GM19240 (cell line): ENCODE data around the gene MAJIN.

ENCODE experiments used
- DNase-seq: peaks from one replicate; pipeline ENCODE4 v3.0.0; 2011; ENCODE audit warnings: low spot score; ENCODE audit not compliant: insufficient read length

Gene MAJIN

DNA sequence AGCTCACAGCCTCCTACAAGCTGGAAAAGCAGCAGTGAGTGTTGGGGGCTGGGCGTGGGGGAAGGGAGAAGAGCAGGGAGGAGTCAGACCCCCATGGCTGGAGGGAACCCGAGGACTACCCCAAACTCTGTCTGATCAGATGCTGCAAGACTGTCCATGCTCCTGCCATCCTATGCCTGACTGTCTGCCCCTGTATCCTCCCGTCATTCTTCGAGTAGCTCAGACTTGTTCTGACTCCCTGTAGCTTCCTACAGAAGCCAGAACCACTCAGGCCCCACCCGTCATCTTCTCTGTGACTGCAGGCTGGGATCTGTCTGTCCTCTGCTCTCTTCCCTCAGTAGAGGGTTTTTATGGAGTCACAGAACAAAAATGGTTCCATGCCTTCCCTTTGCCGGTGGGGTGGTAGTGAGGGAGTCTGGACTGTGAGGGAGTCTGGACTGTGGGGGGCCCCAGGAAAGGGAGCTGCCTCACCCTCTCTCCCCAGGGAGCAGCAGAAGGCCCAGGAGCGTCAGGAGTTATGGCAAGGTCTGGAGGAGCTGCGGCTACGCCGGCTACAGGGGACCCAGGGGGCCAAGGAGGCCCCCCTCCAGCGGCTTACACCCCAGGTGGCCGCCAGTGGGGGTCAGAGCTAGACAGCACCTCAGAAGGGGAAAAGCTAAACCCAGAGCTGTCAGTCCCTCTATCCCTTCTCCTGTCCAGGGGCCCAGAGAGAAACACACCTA lies 38.5 kb downstream of the MAJIN start:
- DNase-seq: no peak

DNA sequence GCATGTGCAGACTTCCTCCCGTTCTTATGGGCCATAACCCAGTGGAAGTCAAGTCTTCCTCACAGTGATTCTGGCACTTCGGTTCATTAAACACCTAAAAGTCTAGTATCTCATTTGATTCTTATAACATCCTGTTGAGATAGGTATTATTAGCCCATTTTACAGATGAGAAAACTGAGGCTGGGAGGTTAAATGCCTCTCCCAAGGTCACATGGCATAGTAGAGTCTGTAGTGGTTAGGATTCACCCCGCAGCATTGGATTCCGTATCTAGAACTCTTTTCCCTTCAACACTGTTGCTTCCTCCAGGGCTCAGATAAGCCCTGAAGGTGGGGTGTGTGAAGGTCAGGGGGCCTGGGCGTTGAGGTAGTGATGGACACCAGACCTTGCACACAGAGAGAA lies 39.6 kb downstream of the MAJIN start:
- DNase-seq: no peak

DNA sequence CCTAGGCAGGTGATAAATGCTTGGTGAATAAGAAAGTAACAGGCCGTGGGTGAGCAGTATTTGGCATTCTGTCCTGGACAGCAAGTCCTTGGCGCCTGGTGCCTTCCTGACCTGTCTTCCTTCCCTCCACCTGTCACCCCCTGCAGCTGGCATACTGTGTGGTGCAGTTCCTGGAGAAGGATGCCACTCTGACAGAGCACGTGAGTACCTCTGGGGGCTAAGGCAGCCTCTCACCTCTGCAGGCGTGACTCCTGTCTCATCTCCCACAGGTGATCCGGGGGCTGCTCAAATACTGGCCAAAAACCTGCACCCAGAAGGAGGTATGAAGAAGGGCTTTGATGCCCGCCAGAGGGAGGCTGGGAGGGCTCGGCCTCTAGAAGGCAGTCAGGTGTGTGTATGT lies 40.6 kb downstream of the MAJIN start:
- DNase-seq: no peak

DNA sequence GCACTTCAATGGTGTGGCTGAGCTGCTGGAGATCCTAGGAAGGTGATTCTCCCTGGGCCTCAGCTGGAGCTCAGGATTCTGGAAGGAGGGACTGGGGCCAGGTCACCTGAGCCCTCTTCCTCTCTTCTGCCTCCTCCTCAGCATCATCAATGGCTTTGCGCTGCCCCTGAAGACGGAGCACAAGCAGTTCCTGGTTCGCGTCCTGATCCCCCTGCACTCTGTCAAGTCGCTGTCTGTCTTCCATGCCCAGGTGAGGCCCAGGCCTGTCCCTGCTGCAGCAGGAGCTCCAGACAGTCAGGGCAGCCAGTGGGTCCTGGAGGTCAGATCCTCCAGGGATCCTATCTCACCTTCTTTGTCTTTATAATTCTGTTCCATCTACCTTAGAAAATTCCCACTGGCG lies 41.6 kb downstream of the MAJIN start:
- no peak for DNase-seq

DNA sequence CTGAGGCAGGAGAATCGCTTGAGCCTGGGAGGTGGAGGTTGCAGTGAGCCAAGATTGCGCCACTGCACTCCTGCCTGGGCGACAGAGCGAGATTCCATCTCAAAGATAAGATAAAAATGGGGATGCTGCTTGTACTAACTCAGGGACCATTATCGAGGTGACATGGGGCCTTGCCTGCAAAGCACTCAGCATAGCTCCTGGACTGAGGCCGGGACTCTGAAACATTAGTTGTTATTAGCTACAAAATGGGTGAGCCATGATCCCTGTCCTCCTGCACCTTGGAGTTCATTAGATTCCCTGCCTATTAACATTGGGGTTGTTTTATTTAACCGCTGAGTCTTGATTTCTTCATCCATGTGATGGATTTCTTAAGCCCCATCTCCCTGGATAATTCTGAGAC lies 42.3 kb downstream of the MAJIN start:
- no peak for DNase-seq

DNA sequence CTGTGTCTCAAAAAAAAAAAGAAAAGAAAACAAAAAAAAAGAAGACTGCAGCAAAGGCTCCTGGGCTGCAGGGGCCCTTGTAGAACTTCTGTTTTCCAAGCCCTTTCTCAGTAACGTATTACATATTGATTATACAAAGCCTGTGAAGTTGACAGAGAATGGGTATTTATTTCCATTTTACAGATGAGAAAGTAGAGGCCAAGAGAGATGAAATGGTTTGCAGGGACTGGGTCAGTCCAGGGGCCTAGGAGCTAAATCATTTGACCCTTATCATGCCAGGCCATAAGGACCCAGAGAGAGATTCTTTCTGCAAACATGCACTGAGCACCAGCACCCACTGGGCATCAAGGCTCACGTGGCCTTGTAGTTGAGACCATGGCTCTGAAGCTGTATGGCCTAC lies 43.0 kb downstream of the MAJIN start:
- DNase-seq: no peak

DNA sequence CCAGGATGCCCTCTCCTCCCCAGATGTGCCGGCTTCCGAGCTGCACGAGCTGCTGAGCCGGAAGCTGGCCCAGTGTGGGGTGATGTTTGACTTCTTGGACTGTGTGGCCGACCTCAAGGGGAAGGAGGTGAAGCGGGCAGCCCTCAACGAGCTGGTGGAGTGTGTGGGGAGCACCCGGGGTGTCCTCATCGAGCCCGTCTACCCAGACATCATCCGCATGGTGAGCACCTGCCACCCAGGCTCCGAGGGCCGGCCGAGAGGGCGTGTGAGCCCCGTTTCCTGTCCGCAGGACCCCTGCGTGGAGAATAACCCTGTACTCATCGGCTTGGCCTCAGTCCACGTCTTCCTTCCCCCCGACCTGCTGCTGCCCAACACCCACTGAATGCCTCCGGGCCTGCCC lies 45.2 kb downstream of the MAJIN start:
- no peak for DNase-seq

DNA sequence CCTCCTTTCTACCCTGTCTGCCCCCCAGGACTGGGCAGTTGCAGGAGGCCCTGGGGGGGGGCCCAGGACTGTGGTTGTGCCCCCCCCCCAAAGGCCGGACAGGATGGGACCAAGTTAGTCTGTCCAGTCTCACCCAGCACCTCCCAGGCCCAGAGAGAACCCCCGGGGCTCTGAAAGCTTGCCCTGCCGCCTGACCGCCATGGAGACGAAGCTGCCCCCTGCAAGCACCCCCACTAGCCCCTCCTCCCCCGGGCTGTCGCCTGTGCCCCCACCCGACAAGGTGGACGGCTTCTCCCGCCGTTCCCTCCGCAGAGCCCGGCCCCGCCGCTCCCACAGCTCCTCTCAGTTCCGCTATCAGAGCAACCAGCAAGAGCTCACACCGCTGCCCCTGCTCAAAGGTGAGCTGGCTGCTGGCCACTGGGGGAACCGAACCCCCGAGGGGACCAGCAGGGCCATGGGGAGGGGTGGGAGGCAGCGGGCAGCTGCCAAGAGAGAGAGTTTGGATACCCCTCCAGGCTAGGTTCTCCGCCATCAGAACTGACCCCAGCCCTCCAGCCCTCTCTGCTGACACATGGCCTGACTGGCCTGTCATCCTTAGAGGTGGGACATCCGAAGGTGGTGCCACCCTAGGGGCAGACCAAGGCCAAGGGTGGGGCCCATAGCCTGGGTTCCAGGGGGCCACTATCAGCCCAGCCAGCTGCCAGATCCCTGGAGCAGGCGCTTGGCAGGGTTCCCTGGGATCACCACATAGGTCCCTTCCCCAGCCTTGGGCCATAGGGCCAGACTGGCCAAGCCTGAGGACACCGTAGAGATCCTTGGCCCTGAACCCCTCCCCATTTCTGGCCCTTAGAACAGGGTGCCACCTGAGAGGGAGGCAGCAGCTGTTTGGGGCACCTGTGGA lies 46.1 kb downstream of the MAJIN start:
- no peak for DNase-seq

DNA sequence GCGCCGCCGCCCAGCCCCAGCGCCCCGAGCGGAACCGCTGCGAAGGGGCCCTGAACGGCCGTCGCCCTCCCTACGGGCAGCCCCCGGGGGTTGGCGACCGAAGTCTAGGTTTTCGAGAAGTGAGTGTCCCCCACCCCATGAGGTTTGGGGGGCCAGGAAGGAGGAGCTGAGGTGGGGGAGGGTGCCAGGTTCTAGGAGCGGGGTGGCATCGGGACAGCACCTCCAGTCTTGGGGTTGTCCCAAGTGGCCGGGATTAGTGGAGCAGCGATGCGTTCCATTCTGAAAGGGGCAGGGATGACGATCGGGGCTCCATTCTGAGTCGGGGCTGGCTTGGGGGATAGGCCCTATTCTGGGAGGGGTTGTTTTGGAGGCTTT lies 47.0 kb downstream of the MAJIN start:
- DNase-seq: no peak

DNA sequence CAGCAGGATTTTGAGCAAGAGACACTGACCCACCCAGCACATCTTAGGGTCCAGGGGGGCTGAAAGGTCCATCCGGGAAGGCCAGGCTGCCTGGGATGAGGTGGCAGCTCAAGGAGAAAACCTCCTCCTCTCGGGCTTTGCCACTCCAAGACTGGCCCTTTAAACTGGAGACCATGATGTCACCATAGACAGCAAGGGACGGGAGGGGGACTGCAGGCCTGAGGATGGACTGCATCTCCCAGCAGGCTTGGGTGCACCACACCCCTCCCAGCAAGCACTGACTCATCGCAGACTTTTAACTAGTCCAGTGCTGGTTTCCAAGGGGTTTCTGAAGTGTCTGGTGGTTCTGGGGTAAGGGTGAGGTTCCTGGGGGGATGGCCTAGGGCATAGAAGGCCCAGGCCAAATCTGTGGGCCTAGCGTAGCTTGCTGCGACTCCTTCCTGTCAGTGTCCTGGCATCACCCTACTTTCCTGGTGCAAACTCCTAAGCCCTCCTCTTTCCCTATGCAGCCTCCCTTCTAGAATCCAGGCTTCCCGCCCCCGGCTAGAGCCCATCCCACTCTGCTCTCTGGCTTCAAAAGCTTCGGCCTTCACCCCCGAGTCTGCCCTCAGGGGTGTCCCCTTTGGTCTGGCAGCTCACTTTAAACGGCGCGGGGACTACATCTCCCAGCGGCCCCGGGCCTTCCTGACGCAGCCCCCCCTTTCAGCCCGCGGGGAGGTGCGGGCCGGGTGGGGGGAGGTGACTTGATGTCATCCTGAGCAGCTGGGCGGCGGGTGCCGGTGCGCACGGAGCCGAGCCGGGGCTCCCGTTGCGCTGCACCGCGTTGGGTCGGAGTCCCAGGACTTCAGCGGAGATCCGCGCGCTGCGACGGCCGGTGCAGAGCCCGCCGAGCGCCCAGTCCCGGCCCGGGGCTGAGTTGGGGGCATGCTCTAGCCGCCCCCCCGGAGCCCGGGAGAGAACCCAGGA lies 47.7 kb downstream of the MAJIN start, which contains the start of gene PPP2R5B:
PPP2R5B (plus strand) TSS at position 746 of the 966 bp plus-strand sequence. CDS start 1,046 bp downstream, outside the sequence.
- DNase-seq: peak; percentile 84

DNA sequence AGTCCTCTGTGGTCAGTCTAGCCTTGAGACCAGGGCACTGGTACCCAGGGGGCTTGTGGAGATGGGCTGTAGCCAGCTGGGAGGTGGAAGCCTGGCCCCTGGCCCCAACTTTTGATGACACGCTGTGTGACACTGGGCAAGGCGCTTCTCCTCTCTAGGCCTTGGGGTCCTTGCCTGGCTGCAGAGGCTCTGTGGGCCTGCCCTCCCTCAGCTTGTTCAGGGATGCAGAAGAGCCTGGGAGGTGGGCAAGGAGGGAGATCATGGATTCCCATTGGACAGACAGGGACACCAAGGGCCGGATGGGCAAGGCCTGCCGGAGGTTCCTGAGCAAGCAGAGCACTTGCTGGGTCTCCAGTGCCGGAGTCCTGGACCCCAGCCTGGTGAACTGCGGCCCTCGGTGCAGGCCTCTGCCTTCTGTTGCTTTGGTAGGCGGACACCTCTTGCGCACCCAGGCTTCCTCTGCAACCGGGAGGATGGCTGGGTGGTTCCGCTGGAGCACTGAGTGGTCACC lies 48.7 kb downstream of the MAJIN start:
- no peak for DNase-seq

DNA sequence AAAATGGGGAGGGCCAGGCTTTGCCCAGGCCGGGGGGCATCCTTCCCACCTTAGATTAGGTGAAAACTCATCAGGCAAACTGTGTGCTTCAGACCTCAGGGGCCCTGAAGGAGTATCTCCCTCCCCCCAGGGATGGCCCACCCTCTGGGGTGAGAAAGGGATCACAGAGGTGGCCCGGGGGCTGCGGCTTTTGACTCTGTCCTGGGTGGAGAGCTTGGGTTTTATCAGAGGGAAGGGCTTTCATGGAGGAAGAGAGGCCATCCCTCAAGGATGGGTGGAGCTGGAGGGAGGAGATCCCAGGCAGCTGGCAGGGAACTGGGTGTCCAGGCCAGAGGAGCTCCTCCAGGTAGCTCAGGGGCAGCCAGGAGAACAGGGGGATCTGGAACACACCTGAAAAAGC lies 50.5 kb downstream of the MAJIN start:
- no peak for DNase-seq

DNA sequence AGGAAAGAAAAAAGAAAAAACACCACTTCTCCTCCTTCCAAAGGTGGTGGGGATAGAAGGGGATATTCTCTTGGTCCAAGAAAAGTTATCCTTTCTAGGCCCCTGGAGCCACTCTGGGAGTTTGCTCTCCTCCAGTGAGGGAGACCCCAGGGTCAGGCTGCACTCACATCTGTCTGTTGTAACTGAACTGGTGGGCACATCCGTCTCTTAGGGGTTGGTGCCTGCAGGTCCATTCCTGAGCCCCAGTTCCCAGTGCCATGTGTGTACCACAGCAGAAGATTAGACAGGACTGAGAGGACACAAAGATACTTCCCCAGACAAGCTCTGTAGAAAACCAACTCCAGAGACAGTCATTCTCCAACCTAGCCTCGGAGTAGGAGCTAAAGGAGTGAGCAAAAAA lies 51.8 kb downstream of the MAJIN start:
- no peak for DNase-seq

DNA sequence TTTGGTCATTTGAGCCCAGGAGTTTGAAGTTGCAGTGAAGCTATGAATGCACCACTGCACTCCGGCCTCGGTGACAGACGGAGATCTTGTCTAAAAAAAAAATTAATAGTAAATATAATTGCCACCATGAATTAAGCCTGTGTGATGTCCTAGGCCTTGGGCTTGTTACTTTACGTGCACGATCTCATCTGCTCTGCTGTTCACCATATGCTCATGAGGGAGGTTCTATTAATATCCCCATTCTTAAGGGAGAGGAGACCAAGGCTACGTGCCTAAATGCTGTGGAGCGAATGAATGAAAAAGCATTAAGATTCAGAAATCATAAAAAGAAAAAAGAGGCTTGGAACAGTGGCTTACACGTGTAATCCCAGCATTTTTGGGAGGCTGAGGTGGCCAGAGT lies 52.3 kb downstream of the MAJIN start:
- no peak for DNase-seq

DNA sequence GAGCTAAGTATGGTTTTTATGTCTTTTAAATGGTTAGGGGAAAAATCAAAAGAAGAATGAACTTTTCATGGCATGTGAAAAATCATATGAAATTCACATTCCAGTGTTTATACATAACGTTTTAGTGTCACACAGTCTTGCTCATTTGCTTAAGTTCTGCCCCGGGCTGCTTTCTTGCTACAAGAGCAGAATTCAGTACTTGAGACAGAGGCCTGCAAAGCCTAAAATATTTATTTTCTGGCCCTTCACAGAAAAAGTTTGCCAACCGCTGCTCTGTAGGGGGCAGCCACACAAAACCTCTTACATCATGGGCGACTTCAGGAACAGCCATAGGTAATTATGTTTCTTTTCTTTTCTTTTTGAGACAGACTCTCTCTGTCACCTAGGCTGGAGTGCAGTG lies 53.9 kb downstream of the MAJIN start:
- DNase-seq: no peak

DNA sequence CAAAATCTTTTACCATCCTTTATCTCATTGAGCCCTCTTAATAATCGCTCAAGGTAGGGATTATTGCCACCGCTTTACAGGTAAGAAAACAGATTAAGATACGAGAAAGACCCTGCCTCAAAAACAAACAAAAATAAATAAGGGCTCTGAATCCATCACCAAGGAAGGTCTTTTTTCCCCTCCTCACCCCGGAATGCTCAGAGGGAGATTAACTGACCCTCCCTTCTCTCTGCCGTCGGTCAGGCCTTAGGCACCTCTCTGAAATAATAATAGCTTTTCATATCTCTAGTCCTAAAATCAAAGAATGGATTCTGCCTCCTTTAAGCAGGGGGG lies 54.3 kb downstream of the MAJIN start:
- DNase-seq: no peak

DNA sequence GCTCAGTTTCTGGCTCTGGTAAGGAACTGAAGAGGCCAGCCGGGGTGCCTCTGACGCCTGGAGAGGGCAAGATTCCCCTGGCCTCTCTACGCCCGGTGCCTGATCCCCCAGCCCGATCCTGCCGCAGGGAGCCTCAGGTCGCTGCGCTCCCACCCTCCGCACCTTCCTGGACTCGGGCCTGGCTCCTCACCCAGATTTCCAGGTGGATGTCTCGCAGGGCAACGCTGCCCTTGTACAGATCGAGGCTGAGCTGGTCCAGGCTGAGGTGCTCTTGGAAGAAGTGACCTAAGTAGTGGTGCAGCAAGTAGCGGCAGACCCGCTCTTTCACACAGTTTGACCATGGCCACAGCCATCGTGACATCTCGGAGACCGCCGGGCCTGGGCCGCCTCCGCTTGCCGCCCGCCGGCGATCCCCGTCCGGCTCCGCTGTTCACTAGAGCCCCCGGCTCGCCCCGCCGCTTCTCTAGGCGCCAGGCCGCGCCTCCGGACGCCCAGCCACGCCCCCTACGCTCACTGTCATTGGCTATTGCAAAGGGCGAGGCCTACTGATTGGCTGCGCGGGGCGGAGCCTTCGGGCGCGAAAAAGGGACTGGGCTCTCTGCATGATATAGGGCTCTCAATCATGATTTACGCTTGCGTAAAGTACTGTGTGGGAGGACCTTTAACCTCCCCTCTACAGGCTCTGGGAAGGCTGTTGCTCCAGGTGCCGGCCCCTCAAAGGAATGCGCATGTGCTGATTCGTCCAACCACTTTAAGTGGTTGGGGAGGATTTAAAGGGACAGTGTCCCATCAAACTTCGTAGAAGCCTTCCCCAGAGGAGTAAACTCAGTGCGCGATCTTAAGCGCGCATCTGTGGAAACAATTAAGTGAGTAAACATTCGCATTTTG lies 54.9 kb downstream of the MAJIN start, which contains the start of gene ATG2A:
ATG2A (minus strand) TSS at position 435 of the 888 bp plus-strand sequence; CDS start at position 361, 74 bp downstream.
- DNase-seq: peak; percentile 98

DNA sequence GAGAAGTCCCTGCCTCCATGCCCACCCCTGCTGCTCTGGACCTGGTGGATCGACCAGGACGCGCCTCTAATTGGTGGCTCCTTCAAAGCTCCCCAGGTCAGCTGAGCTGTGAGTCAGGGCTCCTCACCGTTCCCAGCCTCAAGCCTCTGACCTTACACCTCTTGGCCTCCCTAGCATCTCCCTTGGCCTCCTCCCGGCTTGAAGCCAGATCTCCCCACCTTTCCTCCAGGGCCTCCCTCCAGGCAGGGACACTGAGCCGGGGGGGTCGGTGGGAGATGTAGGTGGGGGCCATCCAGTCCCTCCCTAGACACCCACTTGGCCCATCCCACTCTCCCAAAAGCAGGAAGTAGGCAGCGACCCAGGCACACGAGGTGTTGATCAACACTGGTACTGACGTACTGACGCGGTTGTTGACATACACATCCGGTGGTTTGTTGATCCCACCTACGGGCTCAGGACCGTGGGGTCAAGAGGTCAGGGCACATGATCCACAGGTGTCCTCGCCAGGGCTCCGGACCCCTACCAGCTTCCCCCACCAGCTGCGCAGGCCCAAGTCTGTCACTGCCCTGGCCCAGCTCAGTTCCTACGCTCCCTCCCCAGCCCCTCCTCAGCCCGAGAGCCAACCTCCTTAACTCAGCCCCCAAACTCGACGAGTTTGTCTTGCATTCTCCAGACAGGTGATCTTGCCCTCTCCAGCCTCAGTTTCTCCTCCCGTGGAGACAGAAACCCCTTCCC lies 55.7 kb downstream of the MAJIN start:
- peak; percentile 61 for DNase-seq

DNA sequence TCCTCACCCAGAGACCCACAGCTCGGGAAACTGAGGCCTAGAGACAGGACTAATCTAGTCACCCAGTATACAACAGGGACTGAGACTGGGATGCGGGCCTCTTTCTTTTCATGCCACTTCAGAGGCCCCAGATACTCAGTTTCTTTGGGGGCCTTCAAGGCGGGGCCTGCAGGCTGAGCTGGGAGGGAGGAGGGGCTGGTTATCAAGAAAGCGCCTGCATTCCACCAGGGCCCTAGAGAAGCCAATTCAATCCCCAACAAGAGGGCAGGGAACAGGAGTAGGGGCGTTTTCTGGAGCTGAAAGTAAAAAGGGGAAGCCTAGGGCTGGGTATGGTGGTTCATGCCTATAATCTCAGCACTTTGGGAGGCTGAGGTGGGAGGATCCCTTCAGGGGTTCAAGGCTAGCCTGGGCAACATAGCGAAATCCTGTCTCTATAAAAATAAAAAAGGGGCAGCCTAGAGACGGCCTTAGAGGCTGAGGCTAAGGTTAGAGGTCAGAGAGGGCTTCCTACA lies 56.5 kb downstream of the MAJIN start:
- no peak for DNase-seq
